Activated CD4-positive, alpha-beta T cell treated with anti-CD3 and anti-CD28 coated beads, Interleukin-2, amount 10 ng/mL, durations not matched to agents 7 days and 5 days (primary cell): ENCODE measurements around the gene FLT1. TPM values are rescaled to one million over a fixed set of nuclear protein-coding genes. Genes with fewer than 3 reads are reported as not detected.

Source experiments
- CTCF ChIA-PET: fragments of 350-600 bp; sonication (Branson Sonifier 250); formaldehyde crosslinking; loops from one replicate; lab custom pipeline; 2021; ENCODE audit warnings: antibody characterized with exemption; lab: Charles Lee
- POLR2A ChIA-PET: fragments of 350-600 bp; sonication (Branson Sonifier 250); formaldehyde crosslinking; loops from one replicate; lab custom pipeline; 2021; ENCODE audit warnings: antibody characterized with exemption; lab: Charles Lee
- DNase-seq: peaks from one replicate; pipeline ENCODE4 v3.0.0-alpha.2; 2020
- H3K27ac Mint-ChIP-seq: one replicate; pipeline ENCODE4 v1.8.0; 2021; ENCODE audit warnings: mild to moderate bottlenecking, moderate library complexity, mixed read lengths
- H3K27me3 Mint-ChIP-seq: one replicate; pipeline ENCODE4 v1.8.0; 2021; ENCODE audit warnings: mixed read lengths
- H3K36me3 Mint-ChIP-seq: one replicate; pipeline ENCODE4 v1.8.0; 2021; ENCODE audit warnings: low read depth, mixed read lengths
- H3K4me1 Mint-ChIP-seq: one replicate; pipeline ENCODE4 v1.8.0; 2021; ENCODE audit warnings: mixed read lengths
- H3K4me3 Mint-ChIP-seq: one replicate; pipeline ENCODE4 v1.8.0; 2021; ENCODE audit warnings: mild to moderate bottlenecking, moderate library complexity, mixed read lengths
- H3K9me3 Mint-ChIP-seq: one replicate; pipeline ENCODE4 v1.8.0; 2021; ENCODE audit warnings: mixed read lengths
- total RNA-seq, 2 experiments: library from RNA; stranded (reverse); gene quantifications; one replicate each; pipeline ENCODE4 v1.2.3, GENCODE V29; 2021

FLT1 gene
- total RNA-seq, 2 experiments from 2014 or later = 0.32 to 0.71 TPM

DNA sequence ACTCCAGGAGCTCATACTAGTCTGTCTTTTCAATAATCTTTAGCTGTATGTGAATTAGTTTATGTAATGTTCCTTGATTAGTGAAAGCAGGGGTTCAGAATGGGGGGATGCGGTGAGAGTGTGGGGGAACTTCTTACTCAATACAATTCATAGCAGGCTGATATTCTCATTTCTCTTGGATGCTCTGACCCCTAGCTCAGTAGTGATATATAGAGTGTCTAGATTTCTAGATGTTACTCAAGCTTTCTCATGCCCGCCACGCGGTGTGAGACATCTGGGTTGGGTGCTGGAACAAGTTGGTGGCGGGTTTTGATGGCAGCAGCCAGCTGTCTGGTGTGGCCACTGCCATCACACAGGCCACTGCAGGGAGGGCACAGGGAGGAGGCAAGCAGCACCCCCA lies 39.3 kb upstream of the FLT1 start:
- Mint-ChIP-seq H3K9me3 (peaks cover 3% of the 10 kb centered on the region), H3K27me3 (peaks cover 21% of the 10 kb centered on the region), H3K36me3 (no peaks in the 10 kb centered on the region), H3K4me3 (no peak overlapping the region), H3K27ac (no peak overlapping the region), H3K4me1 (no peaks in the 10 kb centered on the region)
- ChIA-PET POLR2A (no interaction called here), CTCF (interaction anchor here (0.6 to 1.1 kb wide), 4 partner anchors 15 to 373 kb away, joined by 3 read pairs; no protein-coding TSS in a partner anchor)
- DNase-seq = no peak

DNA sequence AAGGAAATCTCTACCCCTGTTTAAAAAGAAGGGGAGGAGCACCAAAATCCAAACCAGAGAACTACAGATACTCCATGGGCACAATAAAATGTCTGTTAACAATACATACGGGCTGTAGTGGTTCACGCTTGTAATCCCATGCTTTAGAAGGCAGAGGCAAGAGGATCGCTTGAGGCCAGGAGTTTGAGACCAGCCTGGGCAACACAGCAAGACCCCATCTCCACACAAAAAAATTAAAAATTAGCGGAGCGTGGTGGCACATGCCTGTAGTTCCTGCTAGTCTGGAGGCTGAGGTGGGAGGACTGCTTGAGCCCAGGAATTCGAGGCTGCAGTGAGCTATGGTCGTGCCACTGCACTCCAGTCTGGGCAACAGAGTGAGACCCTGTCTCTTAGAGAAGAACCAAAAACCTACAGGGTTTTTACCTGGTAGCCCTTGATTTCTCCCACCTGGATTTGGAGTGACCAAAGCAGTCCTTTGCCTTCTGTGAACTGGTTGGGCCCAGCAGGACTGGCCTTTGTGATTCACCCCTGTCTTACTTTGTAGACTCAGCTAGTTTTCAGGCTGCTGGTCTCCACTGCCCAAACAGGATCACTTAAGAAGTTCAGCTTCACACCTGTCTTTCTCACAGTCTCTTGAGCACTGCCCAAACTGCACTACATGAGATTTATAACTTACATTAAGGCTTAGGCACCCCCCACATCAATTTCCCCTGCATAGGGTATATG lies 38.7 kb upstream of the FLT1 start:
- ChIA-PET POLR2A (no interaction called here), CTCF (interaction anchor here (0.6 to 1.1 kb wide), 3 partner anchors 14 to 175 kb away, joined by 3 read pairs; no protein-coding TSS in a partner anchor)
- H3K27me3 Mint-ChIP-seq = peaks cover 26% of the 10 kb centered on the region
- no peak overlapping the region for H3K4me3 Mint-ChIP-seq
- no peaks in the 10 kb centered on the region for H3K4me1 Mint-ChIP-seq
- DNase-seq = no peak
- H3K36me3 Mint-ChIP-seq = no peaks in the 10 kb centered on the region
- no peak overlapping the region for H3K27ac Mint-ChIP-seq
- H3K9me3 Mint-ChIP-seq = peaks cover 3% of the 10 kb centered on the region

DNA sequence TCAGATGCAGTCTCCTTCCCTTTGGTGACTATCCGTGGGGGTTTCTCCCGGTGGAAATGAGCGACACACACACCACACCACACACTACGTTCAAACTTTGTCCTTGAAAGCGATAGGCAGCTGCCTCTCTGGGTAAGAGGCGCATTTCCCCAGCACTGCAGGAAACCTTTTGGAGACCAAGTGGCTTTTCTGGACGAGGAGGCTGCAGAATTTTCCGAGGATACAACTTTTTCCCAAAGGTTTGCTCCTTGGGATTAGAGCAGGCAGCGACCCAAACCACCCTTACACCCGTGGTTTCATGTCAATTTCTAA lies 38.2 kb upstream of the FLT1 start:
- Mint-ChIP-seq H3K27me3 (peaks cover 30% of the 10 kb centered on the region), H3K4me1 (no peaks in the 10 kb centered on the region), H3K4me3 (peak overlapping the region; percentile 37), H3K27ac (peak overlapping the region; percentile 28), H3K36me3 (no peaks in the 10 kb centered on the region), H3K9me3 (peaks cover 3% of the 10 kb centered on the region)
- CTCF ChIA-PET = no interaction called here
- POLR2A ChIA-PET = no interaction called here
- DNase-seq = no peak

DNA sequence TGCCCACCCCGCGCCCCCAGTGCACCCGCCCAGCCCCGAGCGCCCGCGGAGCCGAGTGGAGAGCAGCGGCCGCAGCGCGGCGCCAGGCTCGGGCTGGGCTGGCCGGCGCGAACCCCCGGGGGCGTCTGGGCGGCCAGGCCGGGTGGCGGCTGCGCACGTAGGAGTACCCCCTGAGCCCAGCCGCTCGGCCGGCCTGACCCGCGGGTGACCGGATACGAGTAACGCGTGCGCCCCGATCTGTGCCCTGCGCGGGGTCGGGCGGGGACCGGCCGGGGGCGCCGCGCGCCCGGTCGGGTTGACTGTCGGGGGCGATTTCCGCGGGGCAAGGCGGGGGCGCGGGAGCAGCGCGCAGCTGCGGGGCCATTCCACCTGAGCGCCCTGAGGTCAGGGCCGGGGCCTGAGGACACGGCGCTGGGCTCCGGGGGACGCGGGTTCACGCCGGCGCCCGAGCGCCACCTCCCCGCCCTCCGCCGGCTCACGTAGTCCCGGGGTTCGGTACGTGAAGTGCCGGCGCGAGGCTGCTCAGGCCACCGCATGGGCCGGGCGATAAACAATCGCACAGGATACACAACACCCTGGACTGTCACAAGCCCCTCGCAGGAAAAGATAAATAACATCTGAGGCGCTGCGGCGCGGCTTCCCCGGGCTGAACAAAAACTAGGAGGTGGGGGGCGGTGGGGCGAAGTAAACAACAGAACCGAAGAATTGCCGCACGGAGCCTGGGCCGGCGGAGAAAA lies 37.6 kb upstream of the FLT1 start:
- POLR2A ChIA-PET = no interaction called here
- peaks cover 3% of the 10 kb centered on the region for H3K9me3 Mint-ChIP-seq
- CTCF ChIA-PET = no interaction called here
- H3K27me3 Mint-ChIP-seq = peaks cover 35% of the 10 kb centered on the region
- peak overlapping the region; percentile 37 for H3K4me3 Mint-ChIP-seq
- no peaks in the 10 kb centered on the region for H3K4me1 Mint-ChIP-seq
- DNase-seq = no peak
- peak overlapping the region; percentile 28 for H3K27ac Mint-ChIP-seq
- no peaks in the 10 kb centered on the region for H3K36me3 Mint-ChIP-seq

DNA sequence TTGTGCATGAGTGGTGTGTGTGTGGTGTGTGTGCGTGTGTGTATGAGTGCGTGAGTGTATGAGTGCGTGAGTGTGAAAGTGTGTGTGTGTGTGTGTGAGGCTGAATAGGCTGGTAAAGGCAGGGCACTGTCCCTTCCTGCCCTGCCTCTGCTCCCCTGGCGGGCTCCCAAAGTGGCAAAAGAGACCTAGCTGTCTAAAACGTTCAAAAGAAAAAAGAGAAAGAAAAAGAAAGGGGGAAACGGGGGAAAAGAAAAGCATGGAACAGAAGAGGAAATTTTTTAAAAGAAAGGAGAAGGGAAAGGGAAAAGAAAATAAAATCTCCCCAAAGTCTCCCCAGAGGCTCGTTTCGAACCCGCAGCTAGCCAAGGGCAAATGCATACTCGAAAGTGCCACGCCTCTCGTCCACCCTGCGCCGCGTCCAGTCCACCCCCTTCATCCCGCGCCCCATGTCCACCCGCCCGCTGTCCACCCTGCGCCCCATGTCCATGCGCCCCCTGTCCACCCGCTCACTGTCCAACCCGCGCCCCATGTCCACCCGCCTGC lies 37.0 kb upstream of the FLT1 start:
- peaks cover 36% of the 10 kb centered on the region for H3K27me3 Mint-ChIP-seq
- peaks cover 3% of the 10 kb centered on the region for H3K9me3 Mint-ChIP-seq
- no peaks in the 10 kb centered on the region for H3K4me1 Mint-ChIP-seq
- ChIA-PET POLR2A (no interaction called here), CTCF (no interaction called here)
- no peak overlapping the region for H3K27ac Mint-ChIP-seq
- H3K4me3 Mint-ChIP-seq = no peak overlapping the region
- DNase-seq = no peak
- H3K36me3 Mint-ChIP-seq = no peaks in the 10 kb centered on the region

DNA sequence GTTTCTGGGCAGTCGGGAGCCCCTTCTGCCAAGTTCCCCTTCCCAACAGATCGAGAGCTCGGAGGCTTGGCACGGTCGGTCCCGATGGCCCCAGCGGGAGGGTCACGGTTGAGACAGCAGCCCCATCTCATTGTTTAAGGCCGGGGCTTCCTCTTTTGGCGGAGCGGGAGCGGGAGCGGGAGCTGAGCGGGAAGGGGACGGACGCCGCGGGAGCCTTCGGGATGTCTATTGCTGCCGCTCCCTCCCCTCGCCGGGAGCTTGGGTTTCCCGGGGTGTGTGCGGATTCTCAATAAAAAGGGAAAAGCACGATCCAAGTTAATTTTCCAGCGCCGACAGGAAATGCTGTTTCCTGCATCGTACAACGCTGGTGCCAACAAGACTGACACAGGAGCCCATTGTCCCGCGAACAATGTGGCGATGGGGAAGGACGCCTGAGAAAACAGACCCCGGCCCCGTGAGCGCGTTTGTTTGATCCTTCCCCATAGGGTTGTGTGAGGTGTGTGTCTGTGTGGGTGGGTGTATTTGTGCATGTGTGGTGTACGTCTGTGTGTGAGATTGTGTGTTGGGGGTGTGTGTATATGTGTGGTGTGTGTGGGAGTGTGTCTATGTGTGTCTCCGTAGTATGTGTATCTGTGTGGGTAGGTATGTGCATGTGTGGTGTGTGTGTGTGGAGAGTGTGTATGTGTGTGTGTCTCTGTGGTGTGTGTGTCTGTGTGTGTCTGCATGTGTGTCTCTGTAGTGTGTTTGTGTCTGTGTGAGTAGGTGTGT lies 36.3 kb upstream of the FLT1 start:
- Mint-ChIP-seq H3K4me1 (no peaks in the 10 kb centered on the region), H3K9me3 (no peaks in the 10 kb centered on the region), H3K36me3 (no peaks in the 10 kb centered on the region), H3K4me3 (no peak overlapping the region), H3K27me3 (peaks cover 35% of the 10 kb centered on the region), H3K27ac (no peak overlapping the region)
- POLR2A ChIA-PET = no interaction called here
- DNase-seq = no peak
- CTCF ChIA-PET = no interaction called here

DNA sequence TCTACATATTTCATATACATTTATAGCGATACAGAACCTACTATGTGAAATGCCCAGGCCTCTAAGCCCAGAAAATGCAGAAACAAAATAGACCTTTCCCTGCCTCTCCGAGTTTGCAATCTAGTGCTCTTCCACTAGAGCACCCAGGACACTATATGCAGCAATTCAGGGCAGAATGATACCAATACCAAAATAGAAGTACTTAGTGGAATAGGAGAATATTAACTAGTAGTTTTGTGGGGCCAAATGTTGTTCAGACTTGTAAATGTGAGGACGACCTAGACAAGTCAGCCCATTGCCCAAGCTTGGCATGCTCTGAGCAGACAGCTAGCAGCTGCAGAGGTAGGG lies 35.8 kb upstream of the FLT1 start:
- no peaks in the 10 kb centered on the region for H3K4me1 Mint-ChIP-seq
- no peak overlapping the region for H3K27ac Mint-ChIP-seq
- H3K36me3 Mint-ChIP-seq = no peaks in the 10 kb centered on the region
- ChIA-PET POLR2A (no interaction called here), CTCF (no interaction called here)
- H3K9me3 Mint-ChIP-seq = no peaks in the 10 kb centered on the region
- no peak for DNase-seq
- H3K27me3 Mint-ChIP-seq = peaks cover 37% of the 10 kb centered on the region
- H3K4me3 Mint-ChIP-seq = no peak overlapping the region

DNA sequence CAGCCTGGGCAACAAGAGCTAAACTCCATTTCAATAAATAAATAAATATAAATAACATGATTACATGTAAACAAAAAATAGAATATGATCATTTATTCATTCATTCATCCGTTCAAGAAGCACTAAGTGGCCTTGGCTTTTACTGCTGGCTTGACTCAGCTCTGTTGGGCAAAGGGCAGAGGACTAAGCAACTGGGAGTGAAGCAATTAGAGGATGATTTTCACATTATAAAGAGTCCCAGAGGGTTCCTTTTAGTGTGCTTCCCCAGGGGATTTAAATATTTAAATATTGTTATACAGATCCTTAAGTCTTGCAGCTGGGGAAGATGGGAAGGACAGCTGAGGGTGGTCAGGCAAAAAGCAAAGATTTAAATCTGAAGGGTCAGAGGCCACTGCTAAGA lies 34.9 kb upstream of the FLT1 start:
- POLR2A ChIA-PET = no interaction called here
- CTCF ChIA-PET = no interaction called here
- Mint-ChIP-seq H3K27me3 (peaks cover 41% of the 10 kb centered on the region), H3K4me3 (no peak overlapping the region), H3K36me3 (no peaks in the 10 kb centered on the region), H3K9me3 (no peaks in the 10 kb centered on the region), H3K27ac (no peak overlapping the region), H3K4me1 (no peaks in the 10 kb centered on the region)
- DNase-seq = no peak

DNA sequence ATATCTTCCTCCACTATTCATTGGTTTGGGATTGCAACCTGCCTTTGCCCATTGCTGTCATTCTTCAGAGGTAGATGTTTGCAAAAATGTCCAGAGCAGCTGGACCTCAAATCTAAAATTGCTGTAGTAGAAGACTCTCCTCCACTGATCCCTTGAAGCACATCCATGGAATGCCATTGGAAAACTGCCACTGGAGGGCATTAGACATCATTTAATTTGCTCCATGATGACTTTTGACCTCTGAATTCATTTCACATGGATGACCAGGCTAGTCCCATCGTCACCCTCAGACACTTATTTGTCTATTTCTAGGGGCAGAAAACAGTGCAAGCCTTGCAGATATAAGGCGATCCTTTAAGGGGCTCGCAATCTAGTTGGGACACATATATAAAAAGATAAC lies 33.9 kb upstream of the FLT1 start:
- Mint-ChIP-seq H3K4me3 (no peak overlapping the region), H3K36me3 (no peaks in the 10 kb centered on the region), H3K9me3 (no peaks in the 10 kb centered on the region), H3K27me3 (peaks cover 36% of the 10 kb centered on the region), H3K4me1 (peaks cover 2% of the 10 kb centered on the region), H3K27ac (no peak overlapping the region)
- no peak for DNase-seq
- ChIA-PET POLR2A (no interaction called here), CTCF (interaction anchor here (1.0 to 1.1 kb wide), 2 partner anchors 12 to 19 kb away, joined by 3 to 4 read pairs; no protein-coding TSS in a partner anchor)

DNA sequence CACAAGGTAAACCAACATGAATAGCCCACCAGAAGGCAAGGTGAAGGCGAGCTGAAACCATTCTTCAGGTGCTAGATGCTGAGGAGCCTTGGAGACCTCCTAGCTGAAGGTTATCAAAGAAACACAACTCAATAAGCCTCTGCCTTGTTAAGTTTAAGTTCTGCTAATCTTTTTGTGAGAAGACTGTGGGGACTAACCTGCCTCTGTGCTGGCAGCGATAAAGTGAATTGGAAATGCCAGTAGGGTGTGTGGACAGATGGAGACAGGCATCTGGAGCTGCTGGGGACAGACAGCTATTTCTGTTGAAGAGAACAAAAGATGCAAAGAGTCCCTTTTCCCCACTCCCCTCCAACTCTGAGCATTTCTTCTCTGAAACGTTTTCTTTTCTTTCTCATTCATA lies 33.5 kb upstream of the FLT1 start:
- no peak overlapping the region for H3K4me3 Mint-ChIP-seq
- no peaks in the 10 kb centered on the region for H3K36me3 Mint-ChIP-seq
- CTCF ChIA-PET = interaction anchor here (1.0 to 1.1 kb wide), 2 partner anchors 12 to 20 kb away, joined by 3 to 4 read pairs; no protein-coding TSS in a partner anchor
- POLR2A ChIA-PET = no interaction called here
- DNase-seq = no peak
- H3K27ac Mint-ChIP-seq = no peak overlapping the region
- H3K27me3 Mint-ChIP-seq = peaks cover 31% of the 10 kb centered on the region
- peaks cover 3% of the 10 kb centered on the region for H3K4me1 Mint-ChIP-seq
- H3K9me3 Mint-ChIP-seq = no peaks in the 10 kb centered on the region

DNA sequence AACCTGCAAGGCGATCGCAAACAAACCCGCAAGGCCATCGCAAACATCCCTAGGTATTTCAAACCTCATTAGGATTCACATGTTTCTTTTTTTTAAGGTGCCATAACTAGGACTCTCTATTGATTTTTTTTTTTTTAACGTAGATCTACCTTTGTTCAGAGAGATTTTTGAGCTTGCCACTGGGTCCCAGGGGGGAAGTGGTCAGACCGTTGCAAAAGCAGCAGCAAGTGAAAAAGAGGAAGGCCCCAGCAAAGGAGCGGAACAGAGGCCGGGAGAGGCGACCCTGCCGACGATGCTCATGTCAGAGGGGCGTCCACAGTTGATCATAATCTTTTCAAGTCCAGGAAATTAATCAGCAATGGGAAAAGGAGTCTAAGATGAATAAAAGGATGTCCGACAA lies 32.7 kb upstream of the FLT1 start:
- H3K4me3 Mint-ChIP-seq = no peak overlapping the region
- H3K27ac Mint-ChIP-seq = no peak overlapping the region
- ChIA-PET CTCF (interaction anchor here (1.1 kb wide), 1 partner anchor 20 kb away, joined by 3 read pairs; no protein-coding TSS in a partner anchor), POLR2A (no interaction called here)
- no peaks in the 10 kb centered on the region for H3K9me3 Mint-ChIP-seq
- H3K36me3 Mint-ChIP-seq = no peaks in the 10 kb centered on the region
- DNase-seq = no peak
- peaks cover 24% of the 10 kb centered on the region for H3K27me3 Mint-ChIP-seq
- H3K4me1 Mint-ChIP-seq = peaks cover 3% of the 10 kb centered on the region

DNA sequence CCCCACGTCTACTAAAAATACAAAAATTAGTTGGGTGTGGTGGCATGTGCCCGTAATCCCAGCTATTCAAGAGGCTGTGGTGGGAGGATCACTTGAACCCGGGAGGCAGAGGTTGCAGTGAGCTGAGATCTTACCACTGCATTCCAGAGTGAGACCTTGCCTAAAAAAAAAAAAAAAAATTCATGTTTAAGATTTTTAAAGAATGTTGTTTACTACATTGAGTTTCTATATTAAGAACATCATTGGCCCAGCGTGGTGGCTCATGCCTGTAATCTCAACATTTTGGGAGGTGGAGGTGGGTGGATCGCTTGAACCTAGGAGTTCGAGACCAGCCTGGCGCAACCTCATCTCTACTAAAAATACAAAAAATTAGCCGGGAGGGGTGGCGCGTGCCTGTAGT lies 31.9 kb upstream of the FLT1 start:
- no peak for DNase-seq
- peaks cover 3% of the 10 kb centered on the region for H3K4me1 Mint-ChIP-seq
- no peak overlapping the region for H3K27ac Mint-ChIP-seq
- peaks cover 24% of the 10 kb centered on the region for H3K27me3 Mint-ChIP-seq
- POLR2A ChIA-PET = no interaction called here
- no peak overlapping the region for H3K4me3 Mint-ChIP-seq
- CTCF ChIA-PET = no interaction called here
- no peaks in the 10 kb centered on the region for H3K36me3 Mint-ChIP-seq
- no peaks in the 10 kb centered on the region for H3K9me3 Mint-ChIP-seq

DNA sequence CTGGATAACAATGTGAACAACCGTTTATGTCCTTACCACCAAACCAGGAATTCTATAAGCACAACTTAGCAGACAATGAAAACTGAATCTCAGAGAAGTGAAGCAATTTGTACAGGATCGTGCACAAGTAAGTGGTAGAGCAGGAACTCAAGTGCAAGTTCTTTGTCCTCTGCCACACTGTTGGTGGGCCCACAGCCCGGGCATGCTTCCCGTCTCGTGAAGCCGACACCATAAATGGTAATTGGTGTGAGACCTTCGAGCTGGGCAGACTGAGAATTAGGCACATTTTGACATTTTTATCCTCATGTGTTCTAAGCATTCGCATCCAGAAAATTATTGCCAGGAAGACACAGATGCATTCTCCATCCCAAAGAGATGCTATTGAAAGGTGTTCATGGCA lies 27.9 kb upstream of the FLT1 start:
- Mint-ChIP-seq H3K36me3 (no peaks in the 10 kb centered on the region), H3K4me3 (no peak overlapping the region), H3K27me3 (peaks cover 20% of the 10 kb centered on the region), H3K9me3 (no peaks in the 10 kb centered on the region), H3K27ac (no peak overlapping the region), H3K4me1 (peaks cover 3% of the 10 kb centered on the region)
- CTCF ChIA-PET = no interaction called here
- DNase-seq = no peak
- POLR2A ChIA-PET = no interaction called here
